Nephron (organoid): ENCODE results near the gene MBOAT2.

Experiments used
- H3K27ac Mint-ChIP-seq, 3 experiments: 2 replicates each; pipeline ENCODE4 v1.8.0; 2020; ENCODE audit warnings: mixed read lengths in 3 of 3, mild to moderate bottlenecking in 2 of 3, moderate library complexity in 1 of 3
- H3K27me3 Mint-ChIP-seq: 2 replicates; pipeline ENCODE4 v1.8.0; 2021; ENCODE audit warnings: low read depth, mild to moderate bottlenecking, moderate library complexity, mixed read lengths
- H3K36me3 Mint-ChIP-seq: 2 replicates; pipeline ENCODE4 v1.8.0; 2020; ENCODE audit warnings: low read depth, mixed read lengths
- H3K4me1 Mint-ChIP-seq: 2 replicates; pipeline ENCODE4 v1.8.0; 2020; ENCODE audit warnings: mixed read lengths
- H3K4me3 Mint-ChIP-seq, 3 experiments: 2 replicates each; pipeline ENCODE4 v1.8.0; 2020; ENCODE audit warnings: mild to moderate bottlenecking in 3 of 3, mixed read lengths in 3 of 3, moderate library complexity in 2 of 3
- H3K9me3 Mint-ChIP-seq: 2 replicates; pipeline ENCODE4 v1.8.0; 2020; ENCODE audit warnings: mixed read lengths
- TF ChIP-seq, protein P1 (sequence below), 3 experiments: fragments of 200-600 bp; sonication (generic); IDR thresholded peaks; one replicate each; pipeline ENCODE4 v1.5.0; 2021; ENCODE audit warnings: antibody characterized with exemption in 3 of 3; ENCODE audit not compliant: unreplicated experiment in 3 of 3

Gene MBOAT2

DNA sequence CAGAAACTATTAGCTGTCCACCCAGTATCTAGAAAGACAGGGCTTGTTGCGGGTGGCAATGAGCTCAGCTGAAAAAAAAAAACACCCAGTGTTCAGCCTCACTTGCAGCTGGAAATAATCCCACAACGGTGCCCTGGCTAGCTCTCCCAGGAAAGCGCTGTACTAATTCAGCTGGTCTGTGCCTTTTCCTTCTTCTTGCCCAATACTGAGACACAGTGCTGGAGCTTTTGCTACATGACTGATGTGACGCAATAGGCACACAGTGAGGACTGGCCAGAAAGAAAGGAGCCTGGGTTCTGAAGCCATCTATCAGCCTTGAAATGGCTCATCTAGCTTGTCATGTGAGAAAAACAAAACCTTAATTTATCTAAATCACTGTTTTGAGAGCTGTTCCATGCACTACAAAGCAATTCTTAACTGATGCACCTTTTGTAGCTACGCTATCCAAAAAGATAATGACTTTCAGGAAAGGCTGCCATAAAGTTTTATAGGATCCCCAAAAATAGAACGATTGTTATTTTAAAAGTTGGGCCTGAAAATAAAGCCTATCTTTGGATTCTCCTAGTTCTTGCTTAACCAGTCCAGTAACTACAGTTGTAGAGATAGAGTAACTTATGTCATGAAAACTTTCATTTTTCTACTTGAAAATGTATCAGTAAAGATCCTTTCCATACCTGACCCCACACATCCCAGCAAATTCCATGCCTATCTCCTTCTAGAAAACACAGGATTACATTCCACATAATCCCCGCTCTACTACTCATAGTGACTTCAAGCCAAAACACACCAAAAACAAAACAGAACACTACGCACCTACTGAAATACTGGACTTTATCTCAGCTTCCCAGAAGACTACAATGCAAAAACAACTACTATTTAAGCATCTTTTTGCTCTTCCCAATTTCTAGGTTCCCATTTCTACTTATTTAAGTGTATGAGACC lies 181.9 kb downstream of the MBOAT2 start:
- Mint-ChIP-seq H3K36me3 (peaks cover 43% of the 10 kb centered on the region), H3K4me3 (no peak overlapping the region), H3K9me3 (no peaks in the 10 kb centered on the region), H3K4me1 (peaks cover 15% of the 10 kb centered on the region), H3K27me3 (no peaks in the 10 kb centered on the region), H3K27ac (no peak overlapping the region)
- TF ChIP-seq, protein P1, sequence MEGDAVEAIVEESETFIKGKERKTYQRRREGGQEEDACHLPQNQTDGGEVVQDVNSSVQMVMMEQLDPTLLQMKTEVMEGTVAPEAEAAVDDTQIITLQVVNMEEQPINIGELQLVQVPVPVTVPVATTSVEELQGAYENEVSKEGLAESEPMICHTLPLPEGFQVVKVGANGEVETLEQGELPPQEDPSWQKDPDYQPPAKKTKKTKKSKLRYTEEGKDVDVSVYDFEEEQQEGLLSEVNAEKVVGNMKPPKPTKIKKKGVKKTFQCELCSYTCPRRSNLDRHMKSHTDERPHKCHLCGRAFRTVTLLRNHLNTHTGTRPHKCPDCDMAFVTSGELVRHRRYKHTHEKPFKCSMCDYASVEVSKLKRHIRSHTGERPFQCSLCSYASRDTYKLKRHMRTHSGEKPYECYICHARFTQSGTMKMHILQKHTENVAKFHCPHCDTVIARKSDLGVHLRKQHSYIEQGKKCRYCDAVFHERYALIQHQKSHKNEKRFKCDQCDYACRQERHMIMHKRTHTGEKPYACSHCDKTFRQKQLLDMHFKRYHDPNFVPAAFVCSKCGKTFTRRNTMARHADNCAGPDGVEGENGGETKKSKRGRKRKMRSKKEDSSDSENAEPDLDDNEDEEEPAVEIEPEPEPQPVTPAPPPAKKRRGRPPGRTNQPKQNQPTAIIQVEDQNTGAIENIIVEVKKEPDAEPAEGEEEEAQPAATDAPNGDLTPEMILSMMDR (IDR thresholded peaks at IDR 0.05; ENCODE audit: unreplicated experiment in 3 of 3) = no peak

DNA sequence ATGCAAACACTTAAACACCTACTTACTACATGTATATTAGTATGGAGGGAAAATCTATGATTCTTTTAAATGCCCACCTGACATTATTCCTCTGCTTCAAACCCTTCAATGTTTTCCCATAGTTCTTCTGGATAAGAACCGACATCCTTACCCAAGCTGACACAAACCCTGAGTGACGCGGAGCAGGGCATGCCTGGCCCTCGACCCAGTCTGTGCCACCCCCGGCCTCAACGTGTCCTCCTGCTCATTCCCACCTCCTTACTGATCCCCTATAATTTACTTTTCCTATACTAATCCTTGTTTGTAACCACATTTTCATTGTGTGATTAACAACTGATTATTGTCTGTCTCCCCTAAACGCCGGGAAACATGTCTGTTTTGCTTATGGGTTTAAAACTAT lies 183.5 kb downstream of the MBOAT2 start:
- Mint-ChIP-seq H3K36me3 (peaks cover 49% of the 10 kb centered on the region), H3K9me3 (no peaks in the 10 kb centered on the region), H3K27ac (no peak overlapping the region), H3K4me1 (peaks cover 15% of the 10 kb centered on the region), H3K27me3 (no peaks in the 10 kb centered on the region), H3K4me3 (no peak overlapping the region)
- TF ChIP-seq, protein P1 (IDR thresholded peaks at IDR 0.05; ENCODE audit: unreplicated experiment in 3 of 3) = no peak

DNA sequence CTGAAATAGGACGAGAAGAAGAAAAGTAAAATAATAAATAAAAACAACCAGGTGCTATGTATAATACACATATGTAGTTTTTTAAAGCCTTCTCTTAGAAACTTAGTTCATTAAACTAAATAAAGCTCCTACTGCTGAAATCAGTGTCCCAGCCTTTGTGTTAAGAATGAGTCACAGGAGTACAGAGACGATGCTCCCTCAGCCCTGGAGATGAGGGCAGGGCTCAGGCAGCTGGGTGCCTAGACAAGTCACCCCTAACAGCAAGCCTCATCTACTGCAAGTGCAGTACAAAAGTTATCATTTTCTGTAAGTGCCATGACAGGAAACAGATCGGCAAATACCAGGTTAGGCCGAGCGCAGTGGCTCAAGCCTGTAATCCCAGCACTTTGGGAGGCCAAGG lies 184.3 kb downstream of the MBOAT2 start:
- TF ChIP-seq, protein P1 (IDR thresholded peaks at IDR 0.05; ENCODE audit: unreplicated experiment in 3 of 3) = no peak
- no peak overlapping the region for H3K4me3 Mint-ChIP-seq
- H3K27me3 Mint-ChIP-seq = no peaks in the 10 kb centered on the region
- peaks cover 15% of the 10 kb centered on the region for H3K4me1 Mint-ChIP-seq
- no peak overlapping the region for H3K27ac Mint-ChIP-seq
- no peaks in the 10 kb centered on the region for H3K9me3 Mint-ChIP-seq
- peaks cover 49% of the 10 kb centered on the region for H3K36me3 Mint-ChIP-seq

DNA sequence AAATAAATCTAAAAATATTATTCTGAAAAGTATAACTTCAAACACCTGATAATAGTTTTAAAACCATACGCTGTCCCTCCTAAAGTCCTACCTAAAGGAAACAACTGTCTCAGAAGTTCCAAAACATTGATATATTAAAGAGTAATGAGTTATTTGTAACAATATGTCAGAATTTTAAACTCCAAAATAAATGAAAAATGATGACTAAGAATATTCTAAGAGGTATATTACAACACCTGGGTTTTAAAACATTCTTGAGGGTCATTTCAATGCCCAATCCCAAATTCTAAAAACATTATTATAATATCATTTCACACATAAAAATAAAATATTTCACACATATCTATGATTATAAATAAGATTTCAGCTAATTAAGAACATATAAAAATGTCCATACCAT lies 186.3 kb downstream of the MBOAT2 start:
- no peak overlapping the region for H3K27ac Mint-ChIP-seq
- peaks cover 15% of the 10 kb centered on the region for H3K4me1 Mint-ChIP-seq
- no peak overlapping the region for H3K4me3 Mint-ChIP-seq
- H3K9me3 Mint-ChIP-seq = no peaks in the 10 kb centered on the region
- TF ChIP-seq, protein P1 (IDR thresholded peaks at IDR 0.05; ENCODE audit: unreplicated experiment in 3 of 3) = no peak
- H3K27me3 Mint-ChIP-seq = no peaks in the 10 kb centered on the region
- peaks cover 57% of the 10 kb centered on the region for H3K36me3 Mint-ChIP-seq

DNA sequence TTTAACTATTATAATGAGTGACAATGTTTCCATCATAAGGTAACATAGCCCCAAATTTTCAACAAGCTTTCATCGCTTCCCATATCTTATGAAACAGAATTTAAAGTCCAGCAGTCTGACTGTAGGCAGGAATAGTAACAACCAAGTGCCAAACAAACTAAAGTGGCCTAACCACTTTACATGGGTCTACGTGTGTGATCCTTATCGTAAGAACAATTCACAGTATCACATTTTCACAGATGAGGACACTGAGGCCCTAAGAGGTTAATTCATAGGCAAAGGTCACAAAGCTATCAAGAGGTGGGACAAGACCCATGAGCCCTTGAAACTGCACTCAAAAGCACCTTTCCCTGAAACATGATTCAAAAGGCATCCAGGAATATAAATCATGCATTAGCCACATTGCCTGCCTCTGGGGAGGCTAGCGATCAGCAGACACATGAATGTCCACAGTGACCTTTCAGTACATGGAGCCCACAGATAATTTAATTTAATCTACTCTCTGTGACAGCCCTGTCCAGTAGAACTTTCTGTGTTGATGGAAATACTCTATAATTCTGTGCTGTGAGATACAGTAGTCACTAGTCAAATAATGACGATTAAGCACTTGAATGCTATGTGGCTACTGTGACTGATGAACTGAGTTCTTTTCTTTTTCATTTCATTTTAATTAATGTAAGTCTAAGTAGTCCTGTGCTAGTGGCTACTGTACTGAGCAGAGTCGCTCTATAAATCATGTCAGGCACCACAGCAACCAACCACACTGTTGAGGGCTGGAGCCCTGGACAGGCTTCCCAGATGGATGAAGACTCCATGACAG lies 196.4 kb downstream of the MBOAT2 start:
- Mint-ChIP-seq H3K9me3 (no peaks in the 10 kb centered on the region), H3K36me3 (peaks cover 77% of the 10 kb centered on the region), H3K27ac (no peak overlapping the region), H3K4me1 (peaks cover 18% of the 10 kb centered on the region), H3K4me3 (no peak overlapping the region), H3K27me3 (no peaks in the 10 kb centered on the region)
- TF ChIP-seq, protein P1 (IDR thresholded peaks at IDR 0.05; ENCODE audit: unreplicated experiment in 3 of 3) = no peak
